Measurements from ENCODE around the gene AMZ1.

Gene AMZ1

GRCh38 chr7:2687881-2688318 lies at the start of gene AMZ1:
Gene AMZ1, plus strand, starts transcription at chr7:2688202. Its CDS starts 12,250 bp downstream, at chr7:2700452.
- DNase-seq = no peak

DNA sequence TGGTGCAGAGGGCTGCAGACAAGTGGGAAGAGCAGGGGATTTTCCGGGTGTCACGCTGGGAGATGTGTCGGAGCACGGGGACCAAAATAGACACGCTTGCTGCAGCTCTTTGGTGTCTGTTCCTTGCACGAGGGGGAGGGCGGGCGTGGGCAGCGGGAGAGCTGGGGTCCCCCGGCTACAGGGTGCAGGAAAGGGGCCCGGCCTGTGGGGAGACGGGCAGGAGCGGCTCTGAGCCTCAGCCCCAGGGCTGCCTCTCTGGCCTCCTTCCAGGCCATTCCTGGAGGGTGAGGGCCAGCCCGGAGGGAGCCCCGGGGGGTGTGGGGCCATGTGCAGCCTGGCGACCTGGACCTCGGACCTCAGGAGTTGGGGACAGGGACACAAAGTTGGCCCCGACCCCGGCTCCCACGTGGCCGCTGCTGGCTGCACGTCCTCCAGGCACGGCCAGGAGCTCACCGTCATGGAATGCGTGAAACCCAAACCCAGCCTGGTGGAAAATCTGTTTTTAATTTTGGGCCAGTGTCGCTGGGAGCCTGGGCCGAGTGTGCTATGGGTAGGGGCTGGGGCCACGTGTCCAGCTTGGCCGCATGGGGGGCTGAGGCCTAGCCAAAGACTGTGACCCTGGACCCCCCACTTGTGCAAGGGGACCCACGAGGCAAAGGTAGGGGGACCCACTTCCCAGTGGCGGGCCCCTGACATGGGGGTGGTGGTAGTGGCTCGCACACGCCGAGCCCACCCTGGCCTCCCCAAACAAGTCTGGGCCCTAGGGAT lies 49.6 kb upstream of the AMZ1 start:
- DNase-seq = no peak

DNA sequence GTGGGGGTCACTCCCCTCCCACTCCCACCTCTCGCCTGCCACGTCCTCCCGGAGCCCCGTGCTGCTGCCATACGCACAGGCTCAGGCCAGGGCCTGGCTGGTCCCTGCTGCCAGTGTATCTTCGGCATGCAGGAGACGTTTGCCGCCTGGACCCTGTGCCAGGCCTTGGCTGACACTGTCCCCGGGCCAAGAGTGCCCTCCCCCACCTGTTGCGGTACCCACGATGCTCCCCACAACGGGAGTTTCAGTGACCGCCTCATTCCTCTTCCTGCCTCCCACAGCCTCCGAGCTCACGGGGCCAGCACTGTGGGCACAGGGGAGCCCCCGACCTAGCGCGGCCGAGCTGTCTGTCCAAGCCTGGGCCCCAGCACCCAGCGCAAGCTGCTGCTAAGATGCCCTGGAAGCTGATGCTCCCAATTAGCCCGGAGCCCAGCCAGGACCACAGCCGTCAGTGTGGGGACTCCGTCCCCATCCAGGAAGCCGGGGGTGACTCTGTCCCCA lies 48.8 kb upstream of the AMZ1 start:
- no peak for DNase-seq

DNA sequence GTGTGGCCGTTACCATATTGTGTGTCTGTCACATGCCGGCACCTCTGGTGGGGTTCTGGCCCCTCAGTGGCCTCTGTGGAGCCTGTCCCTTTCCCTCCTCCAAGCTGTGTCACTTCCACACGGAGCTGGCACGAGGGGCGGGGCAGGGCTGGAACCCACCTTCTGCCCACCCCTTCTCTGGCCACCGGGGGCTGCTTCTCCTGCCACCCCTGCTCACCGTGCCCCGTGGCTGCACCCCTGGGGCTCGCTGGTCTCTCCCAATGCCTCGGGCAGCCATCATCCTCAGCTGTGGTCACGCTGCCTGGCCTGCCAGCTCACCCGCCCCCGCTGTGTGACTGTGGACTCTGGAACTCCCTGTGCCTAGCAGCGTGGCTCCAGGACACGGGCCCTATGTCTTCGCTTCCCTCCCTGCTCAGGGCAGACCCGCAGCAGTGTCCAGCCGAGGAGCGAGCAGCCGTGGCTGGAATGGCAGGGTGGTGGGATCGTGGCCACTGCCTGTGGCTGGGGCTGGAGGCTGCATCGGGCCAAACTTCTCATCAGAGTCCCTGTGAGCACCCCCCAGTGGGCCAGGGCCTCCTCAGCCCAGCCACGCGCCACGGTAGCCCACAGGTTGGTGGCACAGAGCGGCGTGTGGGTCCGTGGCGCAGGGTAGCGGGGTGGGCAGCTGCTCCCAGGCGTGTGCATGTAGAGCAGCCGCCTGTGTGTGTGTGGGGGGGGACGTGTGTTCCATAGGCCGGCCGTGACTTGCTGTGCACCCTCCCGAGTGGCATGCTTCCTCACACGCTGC lies 48.1 kb upstream of the AMZ1 start:
- DNase-seq = no peak

- DNase-seq = no peak
Measured at GRCh38 chr7:2640482-2640830, 47.5 kb upstream of the AMZ1 start.

DNA sequence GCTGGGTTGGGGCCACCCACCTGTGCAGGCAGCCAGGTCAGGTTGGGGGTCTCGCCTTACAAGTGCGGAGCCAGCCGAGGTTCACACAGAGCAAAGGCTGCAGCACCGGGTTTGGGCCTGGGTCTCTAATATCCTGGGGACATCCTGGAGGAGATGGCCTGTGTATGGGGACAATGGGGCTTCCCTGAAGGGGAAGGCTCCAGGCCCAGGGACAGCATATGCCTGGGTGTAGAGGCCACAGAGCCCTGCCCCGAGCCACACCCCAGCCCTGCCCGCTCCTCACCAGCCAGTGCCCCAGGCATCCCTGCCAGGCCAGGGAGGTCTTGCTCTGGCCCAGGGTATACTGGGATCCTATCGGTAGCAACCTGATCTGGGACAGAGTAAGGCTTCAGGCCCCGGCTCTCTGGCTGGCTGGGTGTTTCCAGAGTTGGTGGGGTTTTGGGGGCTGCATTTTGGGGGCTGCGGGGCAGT lies 47.1 kb upstream of the AMZ1 start:
- DNase-seq = no peak

- no peak for DNase-seq
Measured at GRCh38 chr7:2641406-2642393, 46.3 kb upstream of the AMZ1 start.

GRCh38 chr7:2643386-2644219 lies 44.4 kb upstream of the AMZ1 start:
- peak in 1 of 2 experiments; percentile 2 for DNase-seq

GRCh38 chr7:2644220-2644561 lies 43.8 kb upstream of the AMZ1 start:
- DNase-seq = no peak

- no peak for DNase-seq
Measured at GRCh38 chr7:2644562-2645273, 43.3 kb upstream of the AMZ1 start.

DNA sequence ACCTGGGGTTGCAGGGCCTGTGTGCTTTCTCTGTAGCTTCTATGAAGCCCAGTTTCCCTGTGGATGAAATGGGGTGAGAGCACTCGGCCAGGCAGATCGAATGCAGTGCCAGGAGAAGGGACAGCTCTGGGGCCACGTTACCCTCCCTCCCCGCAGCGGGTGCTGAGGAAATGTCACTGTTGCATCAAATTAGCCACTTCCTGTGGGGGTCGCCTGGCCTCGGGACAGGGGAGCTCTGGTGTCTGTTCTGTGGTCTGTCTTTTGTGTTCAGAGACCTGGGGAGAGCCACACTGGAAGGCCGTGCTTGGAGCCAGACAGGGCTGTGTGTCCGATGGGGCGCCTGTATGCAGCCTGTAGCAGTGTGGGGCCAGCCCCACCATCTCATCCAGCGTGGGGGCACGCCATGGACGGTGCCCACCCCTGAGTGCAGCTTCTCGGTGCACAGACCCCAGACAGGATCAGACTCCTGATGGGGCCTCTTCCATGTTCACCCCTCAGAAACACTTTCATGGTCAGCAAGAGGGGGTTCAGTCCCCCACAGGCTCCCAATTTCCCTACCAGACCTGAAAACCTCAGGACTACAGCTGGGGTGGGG lies 42.6 kb upstream of the AMZ1 start:
- DNase-seq = peak; percentile 66 to 86

GRCh38 chr7:2646336-2646679 lies 41.7 kb upstream of the AMZ1 start:
- no peak for DNase-seq

- DNase-seq = no peak
Measured at GRCh38 chr7:2646680-2647571, 41.1 kb upstream of the AMZ1 start.

GRCh38 chr7:2647594-2648172 lies 40.3 kb upstream of the AMZ1 start:
- DNase-seq = no peak

DNA sequence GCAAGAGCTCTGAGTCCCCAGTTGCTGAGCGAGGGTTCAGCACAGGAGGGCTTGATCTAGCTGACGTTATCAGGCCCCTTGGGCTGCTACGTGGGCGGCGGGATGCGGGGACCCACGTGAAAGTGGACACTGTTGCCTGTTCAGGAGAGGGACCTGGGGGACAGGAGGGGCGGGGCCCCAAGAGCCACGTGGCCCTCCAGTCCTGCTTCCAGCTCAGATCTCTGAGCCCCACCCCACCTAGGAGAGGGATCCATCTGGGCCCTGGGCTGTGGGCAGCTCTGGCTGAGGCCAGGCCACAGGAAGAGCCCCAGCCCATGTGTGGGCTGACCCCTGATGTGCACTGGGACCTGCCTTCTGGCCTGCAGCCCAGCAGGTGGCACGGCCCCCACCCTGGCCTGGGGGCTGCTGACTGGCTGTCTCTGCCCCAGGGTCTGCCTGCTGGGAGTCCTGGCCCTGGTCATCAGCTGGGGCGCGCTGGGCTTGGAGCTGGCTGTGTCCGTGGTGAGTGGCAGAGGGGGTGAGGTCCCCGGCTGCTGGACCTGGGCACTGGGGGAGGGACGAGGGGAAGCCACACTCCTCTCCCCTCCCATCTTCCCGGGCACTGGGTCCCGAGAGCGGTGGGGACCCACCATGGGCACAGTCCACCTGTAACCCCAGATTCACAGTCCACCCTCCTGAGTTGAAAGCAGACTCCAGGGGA lies 38.7 kb upstream of the AMZ1 start:
- DNase-seq = no peak

- DNase-seq = no peak
Measured at GRCh38 chr7:2649991-2650390, 38.0 kb upstream of the AMZ1 start.

GRCh38 chr7:2650451-2650850 lies 37.6 kb upstream of the AMZ1 start:
- DNase-seq = no peak

DNA sequence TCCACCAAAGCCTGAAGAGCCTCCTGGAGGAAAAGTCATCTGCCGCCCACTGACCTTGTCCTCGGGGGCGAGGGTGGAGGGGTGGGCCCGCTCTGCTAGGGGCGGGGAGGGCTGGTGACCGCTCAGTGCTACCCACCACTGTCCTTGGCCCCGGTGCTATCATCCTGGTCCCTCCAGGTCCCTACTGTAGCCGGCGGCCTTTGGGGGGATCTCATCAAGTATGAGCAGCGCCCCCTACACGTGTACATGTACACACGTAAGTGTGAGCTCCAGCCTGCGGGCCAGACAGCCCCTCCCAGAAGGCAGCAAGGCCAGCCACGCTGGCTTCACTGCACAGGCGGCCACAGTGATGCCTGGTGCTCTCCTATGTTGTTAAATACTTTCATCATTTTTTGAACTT lies 36.7 kb upstream of the AMZ1 start:
- no peak for DNase-seq

Data from AML-193 (cell line).